Measurements from ENCODE around the gene PSMB7.
A peak's percentile ranks its signal among the peaks of the same experiment; 100 is the strongest.

Gene PSMB7

GRCh38 chr9:124377551-124378406 lies 37.5 kb downstream of the PSMB7 start:
- no peak for DNase-seq

DNA sequence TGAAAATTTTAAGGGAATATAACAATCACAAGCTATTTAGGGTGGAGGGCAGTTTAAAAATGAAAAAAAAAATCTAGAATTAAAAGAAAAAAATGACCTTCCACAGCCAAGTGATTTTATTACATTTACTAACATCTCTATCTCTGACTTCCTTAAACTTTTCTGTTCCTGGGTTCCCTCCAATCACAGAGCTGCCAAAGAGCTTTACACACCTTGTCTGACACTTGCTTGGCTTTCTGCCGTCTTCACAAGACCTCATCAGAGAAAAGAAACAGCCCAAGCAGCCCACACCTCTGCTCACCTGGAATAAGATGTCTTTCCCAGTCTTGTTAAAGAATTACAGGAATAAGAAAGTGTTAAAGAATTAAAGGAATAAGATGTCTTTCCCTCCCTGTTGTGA lies 38.9 kb downstream of the PSMB7 start:
- DNase-seq, result no peak

GRCh38 chr9:124375726-124376125 lies 39.5 kb downstream of the PSMB7 start:
- no peak for DNase-seq

DNA sequence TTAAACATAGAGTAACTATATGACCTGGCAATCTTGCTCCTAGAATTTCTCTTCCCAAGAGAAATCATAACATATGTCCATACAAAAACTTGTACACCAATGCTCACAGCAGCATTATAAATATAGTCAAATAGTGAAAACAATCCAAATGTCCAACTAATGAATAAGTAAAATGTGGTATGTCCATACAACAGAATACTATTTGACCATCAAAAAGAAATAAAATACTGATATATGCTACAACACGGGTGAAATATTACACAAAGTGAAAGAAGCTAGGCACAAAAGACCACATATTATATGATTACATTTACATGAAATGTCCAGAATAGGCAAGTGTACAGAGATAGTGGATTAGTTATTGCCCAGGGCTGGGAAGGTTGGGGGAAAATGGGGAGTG lies 41.4 kb downstream of the PSMB7 start:
- DNase-seq, result no peak

DNA sequence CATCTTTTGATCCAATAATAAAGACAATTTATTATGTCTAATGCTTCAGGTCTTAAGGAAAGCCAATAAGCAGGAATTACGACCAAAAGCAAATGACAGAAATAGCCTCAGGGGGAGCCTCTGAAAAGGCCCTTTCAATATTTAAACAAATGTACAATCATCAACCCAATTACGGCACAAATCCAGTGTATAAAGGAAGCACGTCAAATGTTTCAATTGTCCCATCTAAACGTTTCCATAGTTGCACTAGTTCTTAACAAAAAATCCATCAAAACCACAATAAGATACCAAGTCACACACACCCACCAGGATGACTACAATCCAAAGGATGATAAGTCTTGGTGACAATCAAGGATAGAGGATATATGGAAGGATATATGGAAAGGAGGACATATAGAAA lies 41.9 kb downstream of the PSMB7 start:
- DNase-seq, result no peak

DNA sequence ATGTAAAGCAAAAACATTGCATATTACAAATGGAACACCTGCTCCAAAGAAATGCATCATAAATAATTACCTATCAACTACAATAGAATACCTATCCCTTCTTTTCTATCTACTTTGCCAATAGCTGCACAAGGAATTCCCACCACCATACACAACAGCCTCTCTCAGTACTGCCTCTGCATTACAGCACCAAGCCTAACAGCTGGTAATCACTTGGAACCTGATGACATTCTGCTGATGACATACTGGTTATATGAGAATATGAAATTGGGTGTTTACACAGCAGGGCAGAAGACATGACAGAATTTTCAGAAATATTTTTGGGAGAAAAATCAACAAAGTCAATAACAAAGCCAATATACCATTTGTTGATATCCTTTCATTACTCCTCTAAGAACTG lies 43.2 kb downstream of the PSMB7 start:
- DNase-seq, result no peak

- peak; percentile 26 for DNase-seq
Observed at GRCh38 chr9:124370896-124371582, 44.2 kb downstream of the PSMB7 start.

- DNase-seq, result no peak
Observed at GRCh38 chr9:124369231-124369797, 45.9 kb downstream of the PSMB7 start.

- DNase-seq, result no peak
Observed at GRCh38 chr9:124368692-124369091, 46.5 kb downstream of the PSMB7 start.

DNA sequence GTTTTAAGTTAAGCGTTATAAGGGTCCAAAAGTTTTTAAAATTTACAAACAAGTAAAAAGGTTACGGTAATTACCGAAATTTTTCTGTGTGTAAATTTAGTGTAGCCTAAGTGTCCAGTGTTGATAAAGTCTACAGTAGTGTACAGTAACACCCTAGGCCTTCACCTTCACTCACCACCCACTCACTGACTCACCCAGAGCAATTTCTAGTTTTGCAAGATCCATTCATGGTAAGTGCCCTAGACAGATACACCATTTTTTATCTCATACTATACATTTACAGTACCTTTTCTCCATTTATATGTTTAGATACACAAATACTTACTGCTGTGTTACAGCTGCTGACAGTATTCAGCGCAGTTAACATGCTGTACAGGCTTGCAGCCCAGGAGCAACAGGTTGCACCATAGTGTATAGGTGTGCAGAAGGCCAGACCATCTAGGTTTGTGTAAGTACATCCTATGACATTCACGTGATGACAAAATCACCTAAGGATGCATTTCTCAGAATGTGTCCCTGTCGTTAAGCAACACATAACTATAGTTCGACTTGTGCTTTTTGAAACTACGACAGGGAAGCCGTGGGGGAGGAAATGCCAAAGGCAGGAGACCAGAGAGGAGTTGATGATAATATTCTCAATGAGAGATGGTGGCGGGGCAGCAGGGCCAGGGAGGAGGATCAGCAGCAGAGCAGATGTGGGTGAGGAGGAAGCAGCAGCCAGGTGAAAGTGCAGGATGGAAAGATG lies 48.6 kb downstream of the PSMB7 start:
- no peak for DNase-seq

GRCh38 chr9:124365036-124365435 lies 50.2 kb downstream of the PSMB7 start:
- no peak for DNase-seq

- no peak for DNase-seq
Observed at GRCh38 chr9:124364141-124364540, 51.1 kb downstream of the PSMB7 start.

- DNase-seq, result no peak
Observed at GRCh38 chr9:124363326-124364096, 51.7 kb downstream of the PSMB7 start.

DNA sequence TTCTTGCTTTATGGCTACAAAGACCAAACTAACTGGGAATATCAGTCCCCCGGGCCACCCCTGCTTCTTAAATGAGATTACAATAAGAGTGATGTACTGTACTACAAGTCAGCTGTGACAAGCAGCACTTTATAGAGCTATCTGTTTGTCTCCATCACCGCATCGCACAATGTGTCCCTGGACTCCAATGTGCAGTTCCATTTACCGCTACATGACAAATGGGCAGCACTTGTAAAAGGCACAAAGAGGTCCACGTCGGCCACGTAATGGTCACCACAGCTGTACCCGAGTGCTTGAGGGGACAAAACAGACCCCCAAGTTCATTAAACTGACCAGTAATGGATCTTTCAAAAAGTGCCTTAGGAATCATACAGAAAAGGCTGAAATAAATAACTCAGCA lies 54.1 kb downstream of the PSMB7 start:
- no peak for DNase-seq

DNA sequence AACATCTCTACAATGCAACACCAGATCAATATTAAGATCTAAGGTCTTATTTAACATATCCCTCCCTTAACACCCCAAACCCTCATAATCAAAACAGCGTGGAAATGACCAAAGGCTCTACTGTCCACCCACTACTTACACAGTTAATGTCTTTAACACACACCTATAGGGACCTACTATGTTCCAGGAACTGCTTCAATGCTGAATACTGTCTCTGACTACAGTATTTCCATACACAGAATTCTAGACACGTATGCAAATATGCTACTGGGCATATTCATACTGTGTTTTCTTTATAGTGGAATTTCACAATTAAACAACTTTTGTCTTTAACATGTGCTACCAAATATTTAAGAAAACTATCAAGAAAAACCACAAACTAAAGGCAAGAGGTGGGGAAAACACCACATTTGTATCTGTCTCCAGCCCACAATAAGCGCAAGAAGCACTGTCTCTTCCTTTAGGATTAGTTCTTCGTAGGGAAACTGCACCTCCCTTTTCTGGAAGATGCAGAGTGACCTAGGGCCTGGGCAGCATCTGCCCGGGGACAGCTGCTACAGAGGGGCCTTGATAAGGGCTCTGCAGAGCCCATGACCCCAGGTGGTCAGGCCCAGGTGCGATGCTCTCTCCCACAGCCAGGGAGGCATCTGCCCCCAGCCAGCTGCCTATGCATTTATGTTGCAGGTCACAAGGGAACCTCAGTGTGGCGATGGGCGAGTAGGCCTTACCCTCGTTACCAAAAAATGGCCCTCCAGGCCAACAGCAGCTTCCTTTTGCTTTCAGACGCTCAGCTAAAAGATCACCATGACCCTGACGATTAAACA lies 55.2 kb downstream of the PSMB7 start:
- DNase-seq, result no peak

- DNase-seq, result no peak
Observed at GRCh38 chr9:124359426-124359825, 55.8 kb downstream of the PSMB7 start.

GRCh38 chr9:124358631-124359030 lies 56.6 kb downstream of the PSMB7 start:
- DNase-seq, result no peak

GRCh38 chr9:124357721-124358361 lies 57.4 kb downstream of the PSMB7 start:
- no peak for DNase-seq

DNA sequence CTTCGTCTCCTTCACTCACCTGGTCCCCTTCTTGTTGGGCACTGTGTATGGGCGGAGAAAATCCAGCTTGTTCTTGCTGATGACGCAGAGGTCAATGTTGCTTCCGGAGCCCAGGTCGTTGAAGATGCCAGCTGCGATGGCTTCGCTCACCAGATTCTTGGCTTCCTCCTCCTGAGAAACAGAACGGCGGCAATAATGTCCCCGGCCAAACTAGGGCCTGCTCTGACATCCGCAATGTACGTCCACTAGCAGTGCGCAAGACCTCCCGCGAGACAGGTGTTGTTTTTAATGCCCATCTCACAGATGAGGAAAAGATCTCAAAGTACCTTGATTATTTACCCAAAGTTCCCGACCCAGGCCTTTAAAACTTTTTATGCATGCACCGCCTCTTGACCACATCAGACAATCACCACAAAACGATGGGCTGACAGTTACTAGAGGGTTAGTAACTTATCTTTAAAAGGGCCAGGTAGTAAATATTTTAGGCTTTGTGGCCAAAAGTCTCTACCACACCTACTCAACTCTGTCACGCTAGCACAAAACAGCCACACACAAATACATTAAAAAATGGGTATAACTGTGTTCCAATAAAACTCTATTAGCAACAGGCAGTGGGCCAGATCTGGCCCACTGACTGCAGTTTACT lies 58.4 kb downstream of the PSMB7 start:
- DNase-seq, result no peak

DNA sequence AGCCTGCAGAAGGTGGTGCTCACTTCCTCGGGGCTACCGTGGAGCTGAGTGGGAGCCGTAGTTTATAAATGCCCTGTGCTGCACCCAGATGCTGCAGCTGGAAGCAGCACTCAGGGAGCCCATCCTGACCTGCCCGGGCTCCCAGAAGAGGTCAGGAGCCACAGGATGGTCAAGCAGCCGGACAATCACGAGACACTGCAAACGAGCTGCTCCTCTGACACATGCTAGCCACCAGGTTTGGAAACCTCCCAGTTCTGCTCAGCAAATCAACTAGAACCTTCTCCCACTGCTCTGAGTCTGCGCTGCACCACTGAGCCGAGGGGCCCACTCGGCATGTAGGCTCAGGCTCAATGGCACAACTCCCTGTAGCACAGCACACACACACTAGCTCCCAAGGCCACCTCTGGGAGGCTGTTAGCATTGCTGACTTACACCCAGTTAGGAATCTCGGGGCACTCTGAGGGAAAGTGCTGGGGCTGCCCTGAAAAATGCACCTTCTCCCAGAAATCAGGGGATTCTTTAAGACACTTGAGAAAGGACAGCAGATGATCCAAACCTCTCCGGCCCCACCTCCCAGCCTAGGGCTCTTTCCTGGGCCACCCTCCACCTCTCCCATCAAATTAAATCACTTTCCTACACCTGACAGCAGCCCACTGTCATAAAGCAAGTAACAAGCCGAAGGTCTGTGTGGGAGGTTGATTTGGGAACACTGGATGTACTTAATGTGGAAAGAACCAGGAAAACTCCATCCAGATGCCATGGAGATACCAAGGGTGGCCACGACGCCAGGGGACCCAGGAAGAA lies 59.1 kb downstream of the PSMB7 start:
- no peak for DNase-seq
